CD4-positive, alpha-beta T cell treated with Interleukin-15 for 1 hour (primary cell): ENCODE measurements around the gene ALG2.
"Not testable (repeated sequence)": the region's sequence is repeated elsewhere in the genome, so short reads cannot be mapped to it uniquely, and the experiment has no call there.

Experiments used
- DNase-seq: peaks from one replicate; pipeline ENCODE4 v3.0.0-alpha.2; 2020

The ALG2 gene

DNA sequence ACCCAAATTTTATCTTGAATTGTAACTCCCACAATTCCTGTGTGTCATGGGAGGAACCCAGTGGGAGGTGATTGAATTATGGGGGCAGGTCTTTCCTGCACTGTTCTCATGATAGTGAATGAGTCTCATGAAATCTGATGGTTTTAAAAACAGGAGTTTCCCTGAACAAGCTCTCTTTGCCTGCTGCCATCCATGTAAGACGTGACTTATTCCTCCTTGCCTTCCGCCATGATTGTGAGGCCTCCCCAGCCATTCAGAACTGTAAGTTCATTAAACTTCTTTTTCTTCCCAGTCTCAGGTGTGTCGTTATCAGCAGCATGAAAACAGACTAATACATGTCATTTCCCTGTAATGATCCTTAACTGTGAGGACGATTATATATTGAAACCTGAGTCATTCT, 16.1 kb upstream of the ALG2 start:
- DNase-seq = not testable (repeated sequence)

GRCh38 chr9:99237356-99237755, 15.6 kb upstream of the ALG2 start:
- DNase-seq = no peak

GRCh38 chr9:99235926-99236634, 14.3 kb upstream of the ALG2 start:
- peak; percentile 72 for DNase-seq

DNA sequence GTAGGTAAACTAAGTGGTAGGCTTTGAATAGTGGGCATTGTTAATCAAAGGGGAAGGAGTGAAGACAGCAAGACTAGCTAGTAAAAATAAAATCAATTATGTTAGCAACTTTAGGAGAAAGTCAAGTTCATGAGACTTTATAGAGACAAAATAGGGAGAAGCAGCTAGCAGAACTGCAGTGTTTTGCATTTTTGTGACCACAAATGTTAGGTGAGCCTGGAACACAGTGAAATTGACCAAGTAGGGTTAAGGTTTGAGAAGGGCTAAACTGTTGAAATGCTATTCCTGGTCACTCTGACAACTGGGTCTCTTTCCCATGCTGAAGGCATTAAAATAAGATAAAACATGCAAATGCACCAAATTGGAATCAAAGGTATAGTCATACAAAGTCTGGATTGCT, 13.3 kb upstream of the ALG2 start:
- no peak for DNase-seq

GRCh38 chr9:99234618-99235017, 12.9 kb upstream of the ALG2 start:
- no peak for DNase-seq

DNA sequence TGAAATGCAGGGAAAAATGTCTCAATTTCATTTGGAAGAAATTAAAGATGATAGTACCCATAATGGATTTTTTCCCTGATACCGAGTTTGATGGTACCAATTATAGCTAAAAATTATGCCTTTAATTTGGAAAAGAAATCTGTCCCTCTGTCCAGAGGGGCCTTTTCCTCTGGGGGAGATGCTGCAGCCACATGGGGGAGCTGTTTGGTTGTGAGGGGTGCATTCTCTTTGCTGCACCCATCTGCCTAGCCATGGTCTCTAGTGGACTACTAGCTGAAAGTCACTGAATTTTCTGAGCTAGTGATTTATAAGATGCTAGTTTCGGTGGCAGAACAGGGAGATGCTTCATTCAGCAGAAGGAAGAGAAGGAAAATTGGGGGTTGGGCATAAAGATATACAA, 10.0 kb upstream of the ALG2 start:
- peak; percentile 30 for DNase-seq

- no peak for DNase-seq
Measured at GRCh38 chr9:99230206-99230605, 8.5 kb upstream of the ALG2 start.

GRCh38 chr9:99226054-99226453, 4.3 kb upstream of the ALG2 start:
- DNase-seq = no peak

GRCh38 chr9:99224445-99224844, 2.7 kb upstream of the ALG2 start:
- DNase-seq = no peak

- DNase-seq = no peak
Measured at GRCh38 chr9:99222416-99223270, 901 bp upstream of the ALG2 start.

DNA sequence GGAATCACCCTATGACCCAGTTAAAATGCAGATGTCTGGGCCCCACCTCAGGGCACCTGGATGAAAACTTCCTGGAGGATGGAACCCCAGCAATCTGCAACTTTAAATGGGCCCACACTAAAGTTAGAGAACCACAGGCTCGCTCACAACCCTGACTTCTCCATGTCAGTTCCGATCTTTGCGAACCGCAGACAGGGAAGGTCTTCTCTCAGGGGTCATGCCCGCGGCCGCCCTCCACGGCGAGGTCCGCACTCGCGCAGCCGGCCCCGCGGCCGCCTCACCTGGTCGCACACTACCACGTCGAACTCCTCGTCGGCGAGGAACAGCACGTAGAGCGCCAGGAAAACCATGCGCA, 499 bp downstream of the ALG2 start:
- DNase-seq = no peak

GRCh38 chr9:99220011-99220410, 1.7 kb downstream of the ALG2 start:
- DNase-seq = no peak

GRCh38 chr9:99216073-99216472, 5.7 kb downstream of the ALG2 start:
- DNase-seq = no peak

- DNase-seq = no peak
Measured at GRCh38 chr9:99213197-99213596, 8.5 kb downstream of the ALG2 start.

DNA sequence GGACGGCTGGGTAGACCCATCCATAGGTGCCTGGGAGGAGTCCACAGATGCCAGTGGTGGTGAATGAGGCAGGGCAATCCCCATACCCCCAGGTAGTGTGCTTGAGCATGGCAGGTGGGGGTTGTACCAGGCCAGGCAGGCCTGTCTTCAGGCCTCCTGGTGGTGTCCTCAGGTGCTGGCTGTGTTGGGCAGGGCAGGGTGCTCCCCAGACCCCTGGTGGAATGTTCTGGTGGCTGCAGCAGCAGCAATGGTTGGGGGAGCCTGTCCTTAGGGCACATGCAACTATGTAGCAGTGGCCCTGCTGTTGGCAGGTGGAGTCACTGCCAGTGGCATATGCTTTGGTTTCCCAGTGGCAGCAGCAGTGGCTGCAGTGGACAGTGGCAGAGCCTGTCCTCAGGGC, 10.0 kb downstream of the ALG2 start:
- DNase-seq = no peak

DNA sequence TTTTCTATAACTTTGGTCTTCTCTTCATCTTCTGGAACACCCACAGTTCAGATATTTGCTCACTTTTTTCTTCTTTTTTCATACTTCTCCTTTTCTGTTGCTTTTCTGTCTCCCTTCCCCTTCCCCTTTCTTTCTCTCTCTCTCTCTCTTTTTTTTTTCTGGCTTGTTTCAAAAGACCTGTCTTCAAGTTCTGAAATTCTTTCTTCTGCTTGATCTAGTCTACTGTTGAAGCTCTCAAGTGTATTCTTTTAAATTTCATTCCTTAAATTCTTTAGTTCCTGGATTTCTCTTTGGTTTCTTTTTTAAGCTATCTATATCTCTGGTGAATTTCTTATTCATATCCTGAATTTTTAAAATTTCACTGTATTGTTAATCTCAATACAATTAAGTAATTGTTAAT, 11.2 kb downstream of the ALG2 start:
- DNase-seq = no peak

DNA sequence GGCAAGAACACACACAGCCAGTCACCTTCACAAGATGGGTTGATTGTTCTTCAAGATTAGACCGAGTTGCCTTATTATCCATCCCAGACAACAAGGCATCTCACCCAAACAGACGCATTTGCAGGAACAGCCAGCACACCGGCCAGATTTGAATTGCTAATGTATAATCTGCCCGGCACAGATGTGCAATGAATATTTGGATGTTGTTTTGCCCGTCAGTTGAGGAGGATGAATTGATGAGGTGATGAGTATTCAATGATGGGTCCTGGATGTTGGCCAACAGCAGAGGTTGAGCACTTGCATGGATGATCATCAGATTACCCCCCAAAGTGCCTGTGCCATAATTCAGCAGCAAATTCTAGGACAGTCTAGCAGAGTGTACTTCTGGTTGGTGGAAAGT, 20.1 kb downstream of the ALG2 start:
- DNase-seq = no peak

DNA sequence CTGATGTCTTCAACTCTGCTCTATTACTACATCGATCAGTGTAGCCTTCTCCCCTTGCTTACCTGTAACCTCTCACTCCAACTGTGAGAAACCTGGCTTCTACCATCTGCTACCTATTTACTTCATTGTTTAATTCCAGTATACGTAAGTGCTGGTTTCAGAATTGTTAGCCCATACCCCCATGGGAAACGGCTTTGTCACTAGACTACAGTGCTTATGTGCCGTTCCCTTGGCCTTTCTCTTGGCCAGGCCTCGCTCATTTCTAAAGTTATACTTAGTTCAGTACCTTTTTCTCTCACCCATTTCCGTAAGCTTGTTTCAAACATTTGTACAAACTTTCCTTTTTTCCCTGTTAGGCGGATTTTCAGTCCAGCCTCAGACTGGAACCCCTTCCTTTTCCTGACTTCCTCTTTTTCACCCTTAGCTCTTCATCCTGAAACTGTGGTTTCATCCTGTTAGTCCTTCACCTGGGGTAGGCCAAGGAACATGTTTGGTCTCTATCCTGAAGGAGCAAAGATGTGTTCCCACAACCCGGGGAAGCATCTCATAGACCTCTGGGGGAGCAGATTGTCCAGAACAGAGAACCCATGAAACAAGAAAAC, 21.7 kb downstream of the ALG2 start:
- DNase-seq = no peak

DNA sequence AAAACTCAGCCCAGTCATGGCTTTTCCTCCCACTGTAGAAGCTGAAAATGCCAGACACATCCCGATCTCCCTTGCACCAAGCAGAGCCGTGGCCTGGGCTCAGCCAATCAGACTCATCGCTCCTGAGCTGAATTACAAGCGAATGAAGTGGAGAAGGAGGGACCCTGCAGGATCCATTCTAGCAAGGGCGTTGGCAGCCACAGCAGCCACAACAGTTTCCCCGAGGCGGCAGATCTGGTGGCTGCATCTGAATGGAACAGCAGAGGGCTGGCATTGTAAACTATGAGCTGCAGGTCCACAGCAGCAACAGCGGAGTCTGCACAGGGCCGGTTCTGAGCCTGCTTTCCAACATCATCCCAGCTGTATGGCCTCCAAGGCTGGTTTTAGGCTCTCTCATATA, 23.8 kb downstream of the ALG2 start:
- no peak for DNase-seq

DNA sequence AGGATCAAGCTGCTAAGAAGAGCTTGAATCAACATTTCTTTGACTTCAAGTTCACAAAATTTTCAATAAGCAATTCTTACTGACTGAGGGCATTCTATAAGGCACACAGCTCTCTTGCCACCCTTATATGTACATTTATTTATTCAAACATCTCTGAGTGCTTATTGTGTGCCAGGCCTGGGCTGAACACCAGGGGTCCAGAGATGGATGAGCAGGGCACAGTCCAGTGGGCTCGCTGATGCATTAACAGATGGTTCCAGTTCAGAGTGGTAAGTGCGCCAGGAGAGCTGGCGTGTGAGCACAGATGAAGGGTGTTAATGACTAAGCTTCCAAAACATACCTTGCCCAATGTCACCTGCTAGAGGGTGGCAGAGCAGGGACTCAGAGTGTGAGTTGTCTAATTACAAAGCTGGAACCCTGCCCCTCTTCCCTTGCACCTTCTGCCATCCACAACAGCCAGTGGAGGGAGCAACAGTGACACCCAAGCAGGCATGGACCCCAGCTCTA, 24.6 kb downstream of the ALG2 start:
- DNase-seq = no peak

- DNase-seq = not testable (repeated sequence)
Measured at GRCh38 chr9:99196484-99196883, 25.3 kb downstream of the ALG2 start.

- no peak for DNase-seq
Measured at GRCh38 chr9:99193466-99193821, 28.3 kb downstream of the ALG2 start.

DNA sequence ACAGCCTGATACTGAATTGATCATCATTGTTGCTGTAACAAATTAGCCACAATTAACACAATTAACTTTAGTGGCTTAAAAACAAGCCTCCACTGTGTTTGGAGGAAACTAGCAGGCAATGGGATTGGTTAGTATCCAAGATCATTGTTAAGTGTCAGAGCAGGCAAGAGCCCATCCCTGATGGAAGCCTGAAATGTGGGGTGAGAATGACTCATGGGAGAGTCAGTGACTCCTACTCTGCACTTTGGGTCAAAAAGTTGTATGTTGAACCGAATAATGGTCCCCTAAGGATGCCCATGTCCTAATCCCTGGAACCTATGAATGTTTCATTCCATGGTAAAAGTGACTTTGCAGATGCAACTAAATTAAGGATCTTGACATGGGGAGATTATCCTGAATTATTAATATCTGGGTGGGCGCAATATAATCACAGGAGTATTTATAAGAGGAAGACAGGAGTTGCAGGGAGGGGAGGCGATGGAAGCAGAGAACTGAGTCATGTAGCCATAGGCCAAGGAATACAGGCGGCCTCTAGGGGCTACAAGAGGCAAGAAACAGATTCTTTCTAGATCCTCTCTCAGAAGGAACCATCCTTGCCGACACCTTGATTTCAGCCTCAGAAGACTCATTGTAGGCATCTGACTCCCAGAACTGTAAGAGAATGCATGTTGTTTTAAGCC, 28.8 kb downstream of the ALG2 start:
- no peak for DNase-seq
